Measurements from ENCODE around the gene PPP1R9A. TPM values are rescaled to one million over a fixed set of nuclear protein-coding genes. Genes with fewer than 3 reads are reported as not detected.

PPP1R9A gene
- total and polyA plus RNA-seq, 2 donors from 2014 or later = 2.6 to 25.7 TPM

GRCh38 chr7:95311389-95311788, 404.0 kb downstream of the PPP1R9A start:
- intact Hi-C loops (cut with DNase I) = no loop called here
- Histone ChIP-seq H3K4me3 (ENCODE audit: low read length in 3 of 3) (no peak overlapping the region), H3K36me3 (ENCODE audit: control insufficient read depth in 2 of 3, insufficient read depth in 3 of 3, low read length in 3 of 3) (no peaks in the 10 kb centered on the region), H3K27ac (ENCODE audit: low read depth in 2 of 2, low read length in 2 of 2) (no peak overlapping the region), H3K9ac (ENCODE audit: low read length in 3 of 3) (no peak overlapping the region), H3K27me3 (ENCODE audit: control insufficient read depth, insufficient read depth, low read length) (no peaks in the 10 kb centered on the region), H3K4me1 (ENCODE audit: control insufficient read depth in 2 of 3, insufficient read depth in 2 of 3, low read depth in 1 of 3, low read length in 3 of 3) (no peaks in the 10 kb centered on the region), H3K9me3 (ENCODE audit: control insufficient read depth in 2 of 3, insufficient read depth in 1 of 3, low read length in 3 of 3) (no peaks in the 10 kb centered on the region)
- FAIRE-seq (no peak), DNase-seq (no peak)
- no peak for TF ChIP-seq CTCF (IDR thresholded peaks at IDR 0.05; ENCODE audit: borderline replicate concordance, extremely low read depth, insufficient read depth)

GRCh38 chr7:95312561-95312960, 405.2 kb downstream of the PPP1R9A start:
- Histone ChIP-seq H3K4me1 (ENCODE audit: control insufficient read depth in 2 of 3, insufficient read depth in 2 of 3, low read depth in 1 of 3, low read length in 3 of 3) (no peaks in the 10 kb centered on the region), H3K9ac (ENCODE audit: low read length in 3 of 3) (no peak overlapping the region), H3K36me3 (ENCODE audit: control insufficient read depth in 2 of 3, insufficient read depth in 3 of 3, low read length in 3 of 3) (no peaks in the 10 kb centered on the region), H3K27me3 (ENCODE audit: control insufficient read depth, insufficient read depth, low read length) (no peaks in the 10 kb centered on the region), H3K4me3 (ENCODE audit: low read length in 3 of 3) (no peak overlapping the region), H3K9me3 (ENCODE audit: control insufficient read depth in 2 of 3, insufficient read depth in 1 of 3, low read length in 3 of 3) (no peaks in the 10 kb centered on the region), H3K27ac (ENCODE audit: low read depth in 2 of 2, low read length in 2 of 2) (no peak overlapping the region)
- intact Hi-C loops (cut with DNase I) = no loop called here
- DNase-seq = no peak
- TF ChIP-seq CTCF (IDR thresholded peaks at IDR 0.05; ENCODE audit: borderline replicate concordance, extremely low read depth, insufficient read depth) = no peak
- no peak for FAIRE-seq

GRCh38 chr7:95316588-95316987, 409.2 kb downstream of the PPP1R9A start:
- TF ChIP-seq CTCF (IDR thresholded peaks at IDR 0.05; ENCODE audit: borderline replicate concordance, extremely low read depth, insufficient read depth) = no peak
- H3K27ac ChIP-seq (ENCODE audit: low read depth in 2 of 2, low read length in 2 of 2) = no peak overlapping the region
- H3K36me3 ChIP-seq (ENCODE audit: control insufficient read depth in 2 of 3, insufficient read depth in 3 of 3, low read length in 3 of 3) = no peaks in the 10 kb centered on the region
- no peak overlapping the region for H3K4me3 ChIP-seq (ENCODE audit: low read length in 3 of 3)
- FAIRE-seq = no peak
- intact Hi-C loops (cut with DNase I) = no loop called here
- H3K9me3 ChIP-seq (ENCODE audit: control insufficient read depth in 2 of 3, insufficient read depth in 1 of 3, low read length in 3 of 3) = no peaks in the 10 kb centered on the region
- no peak overlapping the region for H3K9ac ChIP-seq (ENCODE audit: low read length in 3 of 3)
- DNase-seq = no peak
- H3K27me3 ChIP-seq (ENCODE audit: control insufficient read depth, insufficient read depth, low read length) = no peaks in the 10 kb centered on the region
- H3K4me1 ChIP-seq (ENCODE audit: control insufficient read depth in 2 of 3, insufficient read depth in 2 of 3, low read depth in 1 of 3, low read length in 3 of 3) = no peaks in the 10 kb centered on the region

- intact Hi-C loops (cut with DNase I) = no loop called here
- FAIRE-seq = no peak
- TF ChIP-seq CTCF (IDR thresholded peaks at IDR 0.05; ENCODE audit: borderline replicate concordance, extremely low read depth, insufficient read depth) = no peak
Measured at GRCh38 chr7:95317546-95317945, 410.2 kb downstream of the PPP1R9A start.

More at GRCh38 chr7:95317546-95317945, 410.2 kb downstream of the PPP1R9A start:
- no peaks in the 10 kb centered on the region for H3K9me3 ChIP-seq (ENCODE audit: control insufficient read depth in 2 of 3, insufficient read depth in 1 of 3, low read length in 3 of 3)
- peak in 2 of 5 donors; percentile 31 to 52 for DNase-seq
- H3K4me1 ChIP-seq (ENCODE audit: control insufficient read depth in 2 of 3, insufficient read depth in 2 of 3, low read depth in 1 of 3, low read length in 3 of 3) = no peaks in the 10 kb centered on the region
- H3K4me3 ChIP-seq (ENCODE audit: low read length in 3 of 3) = no peak overlapping the region
- no peak overlapping the region for H3K9ac ChIP-seq (ENCODE audit: low read length in 3 of 3)
- H3K27me3 ChIP-seq (ENCODE audit: control insufficient read depth, insufficient read depth, low read length) = no peaks in the 10 kb centered on the region
- H3K27ac ChIP-seq (ENCODE audit: low read depth in 2 of 2, low read length in 2 of 2) = no peak overlapping the region
- H3K36me3 ChIP-seq (ENCODE audit: control insufficient read depth in 2 of 3, insufficient read depth in 3 of 3, low read length in 3 of 3) = no peaks in the 10 kb centered on the region
